GM19468 (cell line): ENCODE data around the gene SMIM45.

ENCODE experiments used
- ATAC-seq: cut with Tn5 transposase; IDR thresholded peaks from one replicate; pipeline ENCODE4 v1.9.1; 2021; ENCODE audit warnings: mild to moderate bottlenecking, moderate library complexity, moderate number of reproducible peaks; ENCODE audit not compliant: unreplicated experiment; ENCODE audit errors: extremely low read depth

The SMIM45 gene

DNA sequence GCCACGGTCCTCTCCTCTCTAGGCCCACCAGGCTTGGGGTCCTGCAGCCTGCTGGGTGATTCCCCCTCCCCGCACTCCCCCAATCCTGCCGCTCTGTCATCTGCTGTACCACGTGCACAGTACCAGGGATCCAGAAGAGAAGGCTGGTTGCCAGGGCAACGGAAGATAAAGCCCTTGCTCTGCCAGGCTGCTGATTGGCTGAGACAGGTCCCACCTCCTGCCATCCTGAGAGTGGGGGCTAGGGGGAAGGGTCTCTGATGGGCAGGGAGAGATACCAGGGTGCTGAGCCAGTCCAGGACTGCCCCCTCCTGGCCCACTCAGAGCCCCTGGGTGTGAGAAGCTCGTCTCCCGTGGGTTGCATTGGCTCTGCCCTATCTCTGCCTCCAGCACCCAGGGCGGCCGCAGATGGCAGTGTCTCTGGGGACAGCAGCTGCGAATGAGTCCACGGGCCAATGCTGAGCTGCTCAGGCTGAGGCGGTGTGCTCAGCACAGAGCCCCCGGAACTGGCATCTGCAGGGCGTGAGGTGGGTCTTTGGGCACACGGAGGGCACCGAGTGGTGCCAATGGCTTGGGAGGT is at the start of gene SMIM45:
Gene SMIM45, plus strand, starts transcription at position 253 of the 577 bp plus-strand sequence.
- ATAC-seq: no peak

DNA sequence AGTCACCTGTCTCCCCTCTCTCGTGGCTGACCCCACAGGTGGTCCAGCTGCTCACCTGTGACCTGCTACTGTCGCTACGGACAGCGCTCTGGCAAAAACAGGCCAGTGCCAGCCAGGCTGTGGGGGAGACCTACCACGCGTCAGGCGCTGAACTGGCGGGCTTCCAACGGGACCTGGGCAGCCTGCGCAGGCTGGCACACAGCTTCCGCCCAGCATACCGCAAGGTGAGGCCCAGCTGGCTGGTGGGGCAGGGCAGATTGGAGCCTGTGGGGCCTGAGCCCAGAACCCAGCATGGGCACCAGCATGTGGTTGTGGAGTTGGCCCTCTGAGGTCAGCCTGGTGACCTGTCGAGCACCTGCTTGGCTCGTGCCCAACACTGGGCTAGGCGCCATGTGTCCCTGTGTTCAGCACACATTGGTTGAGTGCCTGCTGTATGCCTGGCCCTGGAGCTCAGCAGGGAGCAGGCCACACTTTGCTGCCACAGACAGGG is 49.0 kb upstream of the SMIM45 start:
- ATAC-seq: no peak

GRCh38 chr22:41904450-41905410 is 47.2 kb upstream of the SMIM45 start:
- ATAC-seq: no peak

- no peak for ATAC-seq
Observed at GRCh38 chr22:41905411-41906202, 46.3 kb upstream of the SMIM45 start.

DNA sequence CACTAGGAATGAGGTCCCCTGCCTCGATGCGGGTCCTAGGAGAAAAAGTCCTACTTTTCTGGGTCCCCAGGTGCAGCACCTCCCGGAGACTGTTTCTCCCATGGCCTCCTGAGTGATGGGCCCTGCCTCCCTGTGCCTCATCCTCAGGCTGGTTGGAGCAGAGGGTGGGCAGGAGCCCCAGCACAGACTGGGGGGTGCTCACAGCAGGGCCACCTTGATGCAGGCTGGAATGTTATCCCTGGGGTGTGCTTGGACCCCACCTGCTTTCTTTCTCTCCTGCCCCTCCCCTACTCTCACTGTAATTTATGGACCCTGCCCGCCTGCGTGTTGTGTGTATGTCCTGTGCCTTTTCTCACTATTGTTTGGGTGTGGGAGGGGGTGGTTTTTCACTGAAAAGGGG is 45.1 kb upstream of the SMIM45 start:
- ATAC-seq: no peak

DNA sequence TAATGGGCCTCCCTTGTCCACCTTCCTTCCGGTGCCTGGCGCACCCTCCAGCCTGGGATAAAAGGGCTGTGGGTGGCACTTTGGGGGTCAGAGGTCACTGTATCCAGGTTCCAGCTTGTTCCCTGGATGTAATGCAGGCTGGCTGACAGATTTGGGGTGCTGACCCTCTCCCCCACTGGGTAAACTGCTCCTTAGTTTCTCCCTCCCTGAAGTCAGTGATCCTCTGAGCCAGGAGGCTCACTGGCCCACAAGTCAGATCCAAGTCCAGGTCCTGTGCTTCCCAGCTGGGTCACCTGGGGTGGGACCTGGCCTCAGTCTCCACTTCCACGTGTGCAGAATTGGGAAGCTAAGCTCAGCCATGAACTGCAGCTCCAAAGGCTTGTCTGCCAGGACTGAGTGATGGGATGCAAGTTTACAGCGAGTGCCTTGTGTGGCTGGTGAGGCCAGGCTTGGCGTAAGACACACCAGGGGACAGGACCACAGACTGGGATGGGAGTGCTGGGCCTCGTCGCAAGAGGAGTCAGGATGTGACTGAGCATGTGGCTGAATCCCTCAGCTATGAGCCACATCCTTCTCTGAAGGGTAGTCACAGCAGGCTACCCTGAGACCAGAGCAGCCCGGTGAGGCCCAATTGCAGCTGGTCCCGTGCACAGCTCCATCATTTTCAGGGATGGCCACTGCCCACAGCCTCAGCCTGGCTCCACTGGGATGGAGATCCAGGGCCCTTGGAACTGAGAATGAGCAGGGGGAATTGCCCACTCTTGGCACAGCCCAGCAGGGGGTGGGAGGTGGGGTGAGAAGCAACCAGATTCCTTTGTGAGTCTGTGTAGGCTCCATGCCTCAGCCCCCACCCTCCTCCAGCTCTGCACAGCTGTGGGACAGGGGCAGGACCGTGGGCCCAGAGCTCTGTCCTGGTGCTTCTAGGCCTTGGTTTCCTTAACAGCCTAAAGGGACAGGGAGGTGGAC is 44.2 kb upstream of the SMIM45 start:
- ATAC-seq: no peak

DNA sequence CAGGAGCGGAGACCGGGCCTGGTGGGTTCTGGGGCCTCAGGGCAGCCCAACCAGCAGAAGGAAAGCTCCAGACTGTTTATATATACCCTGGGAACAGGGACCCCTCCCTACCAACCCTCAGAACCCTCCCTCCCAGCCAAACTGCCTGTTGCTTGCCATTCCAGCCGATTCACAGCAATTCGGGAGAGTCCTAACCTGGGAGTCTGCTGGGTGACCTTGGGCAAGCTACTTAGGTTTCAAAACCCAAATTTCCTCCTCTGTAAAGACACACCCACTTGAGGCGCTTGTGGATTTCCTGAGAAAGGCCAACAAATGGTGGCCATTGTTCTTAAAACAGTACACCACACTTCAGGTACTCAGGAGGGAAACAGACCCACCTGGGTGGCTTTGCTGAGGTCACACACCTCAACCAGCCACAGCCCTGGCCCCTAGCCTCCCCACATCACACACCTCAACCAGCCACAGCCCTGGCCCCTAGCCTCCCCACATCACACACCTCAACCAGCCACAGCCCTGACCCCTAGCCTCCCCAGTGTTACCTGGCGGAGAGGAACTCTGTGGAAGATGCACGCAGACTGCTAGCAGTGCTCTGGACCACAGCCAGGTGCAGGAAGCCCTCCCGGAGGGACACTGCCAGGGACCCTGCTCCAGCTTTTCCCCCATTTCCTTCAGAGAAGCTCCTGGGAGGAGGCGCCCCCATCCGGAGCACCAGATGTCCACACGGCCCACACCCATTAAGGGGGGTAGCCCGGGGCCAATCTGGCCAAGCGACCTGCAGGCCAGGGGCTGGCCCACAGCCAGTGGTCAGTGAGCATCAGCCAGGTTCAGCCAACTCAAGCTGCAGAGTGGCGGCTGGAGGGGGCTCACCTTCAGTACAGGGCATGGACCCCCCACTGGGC is 43.3 kb upstream of the SMIM45 start:
- ATAC-seq: no peak

DNA sequence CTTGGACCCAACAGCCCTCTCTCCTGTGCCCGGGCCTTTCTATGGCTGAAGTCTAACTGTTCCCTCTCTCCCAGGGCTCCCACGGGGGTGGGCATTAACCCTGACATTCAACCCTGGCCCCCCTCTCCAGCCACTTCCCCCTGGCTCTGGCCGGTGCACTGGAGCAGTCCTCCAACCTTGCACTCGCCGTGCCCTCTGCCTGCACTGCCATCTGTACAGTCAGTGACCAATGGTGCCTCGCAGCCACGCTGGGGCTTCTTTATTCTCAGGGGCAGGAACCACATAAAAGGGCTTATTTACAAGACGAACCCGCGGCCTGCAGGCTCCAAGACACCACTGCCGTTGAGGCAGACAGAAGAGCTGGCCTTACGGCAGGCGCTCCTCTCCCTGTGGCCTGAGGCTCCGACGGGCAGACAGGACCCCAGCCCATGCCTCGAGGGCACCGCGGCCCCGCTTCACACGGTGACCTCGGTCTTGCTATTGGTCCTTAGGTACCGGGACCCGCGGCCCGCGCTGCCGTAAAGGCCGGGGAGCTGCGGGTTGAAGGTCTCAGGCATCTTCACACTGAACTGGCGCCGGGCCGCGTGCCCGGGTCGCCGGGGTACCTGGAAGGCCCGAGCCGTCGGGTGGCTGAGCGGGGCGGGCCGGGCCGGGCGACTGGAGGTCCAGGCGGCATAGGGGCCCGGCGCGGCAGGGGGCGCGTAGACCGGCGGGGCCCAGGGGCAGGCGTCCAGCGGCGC is 42.5 kb upstream of the SMIM45 start:
- ATAC-seq: no peak

DNA sequence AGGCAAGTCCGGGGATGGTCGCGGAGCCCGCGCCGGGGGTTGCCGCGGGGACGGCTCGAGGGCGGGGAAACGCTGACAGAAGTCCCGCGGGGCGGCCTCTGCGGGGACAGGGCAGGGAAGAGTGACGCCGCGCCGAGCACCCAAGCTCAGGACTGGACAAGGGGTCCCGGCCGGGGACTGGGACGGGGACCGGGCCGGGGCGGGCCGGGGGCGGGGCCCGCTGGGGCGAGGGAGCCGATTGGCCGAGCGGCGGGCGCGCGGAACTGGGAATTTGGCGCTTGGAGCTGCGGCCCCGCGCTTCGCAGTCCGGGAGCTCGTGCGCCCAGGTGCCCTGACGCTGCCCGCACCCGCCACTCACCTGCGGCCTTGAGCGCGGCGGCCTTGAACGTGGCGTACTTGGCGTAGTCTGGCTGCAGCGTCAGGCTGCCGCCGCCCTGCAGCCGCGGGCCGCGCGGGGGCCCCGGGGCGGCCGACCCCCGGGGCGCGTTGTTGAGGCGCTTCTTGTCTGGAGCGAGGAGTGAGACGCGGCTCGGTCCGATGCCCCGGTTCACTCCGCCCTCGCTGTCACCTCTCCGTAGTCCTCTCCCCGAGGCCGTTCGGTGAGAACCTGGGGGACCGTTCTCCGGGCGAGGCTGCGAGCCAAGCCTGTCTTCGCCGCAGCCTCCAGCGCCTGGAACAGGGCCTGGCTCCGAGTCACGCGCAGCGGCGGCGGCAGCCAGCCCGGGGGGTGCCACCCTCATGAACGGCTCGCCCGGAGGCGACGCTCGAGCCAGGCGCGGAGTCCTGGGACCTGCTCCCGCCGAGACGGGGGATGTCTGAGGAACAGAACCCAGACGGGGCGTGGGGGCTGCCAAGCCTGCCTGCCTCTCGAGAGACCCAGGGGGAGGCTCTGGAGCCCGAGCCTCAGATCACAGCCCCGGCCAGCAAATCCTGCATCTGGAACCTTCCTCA is 41.6 kb upstream of the SMIM45 start:
- ATAC-seq: no peak

DNA sequence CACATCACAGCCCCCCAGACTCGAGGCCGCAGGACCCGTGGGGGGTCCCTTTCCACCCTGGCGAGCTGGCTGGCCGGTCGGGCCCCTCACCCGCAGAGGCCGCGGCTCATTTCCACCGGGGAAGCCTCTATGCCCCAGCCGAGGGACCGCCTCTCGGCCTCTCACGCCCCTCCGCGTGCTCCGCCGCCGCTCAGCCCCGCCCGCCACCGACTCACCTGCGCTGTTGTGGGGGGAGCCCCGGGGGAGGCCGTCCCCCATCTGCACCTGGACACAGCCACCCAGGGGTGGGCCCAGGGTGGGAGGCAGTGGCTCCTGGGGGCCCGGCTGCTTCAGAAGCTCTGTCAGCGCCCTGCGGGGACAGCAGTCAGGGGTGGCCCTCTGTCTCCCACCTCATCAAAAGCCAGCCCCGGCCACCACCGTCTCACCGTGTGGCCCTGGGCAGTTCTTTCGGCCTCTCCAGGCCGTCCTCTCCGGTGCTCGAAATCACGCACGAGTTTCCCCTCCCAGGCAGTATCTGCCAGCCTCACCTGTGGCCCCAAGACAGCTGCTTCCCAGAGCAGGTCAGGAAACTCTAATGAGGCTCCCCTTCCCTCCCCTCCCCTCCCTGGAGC is 40.8 kb upstream of the SMIM45 start:
- no peak for ATAC-seq

GRCh38 chr22:41912338-41913039 is 39.5 kb upstream of the SMIM45 start:
- no peak for ATAC-seq

DNA sequence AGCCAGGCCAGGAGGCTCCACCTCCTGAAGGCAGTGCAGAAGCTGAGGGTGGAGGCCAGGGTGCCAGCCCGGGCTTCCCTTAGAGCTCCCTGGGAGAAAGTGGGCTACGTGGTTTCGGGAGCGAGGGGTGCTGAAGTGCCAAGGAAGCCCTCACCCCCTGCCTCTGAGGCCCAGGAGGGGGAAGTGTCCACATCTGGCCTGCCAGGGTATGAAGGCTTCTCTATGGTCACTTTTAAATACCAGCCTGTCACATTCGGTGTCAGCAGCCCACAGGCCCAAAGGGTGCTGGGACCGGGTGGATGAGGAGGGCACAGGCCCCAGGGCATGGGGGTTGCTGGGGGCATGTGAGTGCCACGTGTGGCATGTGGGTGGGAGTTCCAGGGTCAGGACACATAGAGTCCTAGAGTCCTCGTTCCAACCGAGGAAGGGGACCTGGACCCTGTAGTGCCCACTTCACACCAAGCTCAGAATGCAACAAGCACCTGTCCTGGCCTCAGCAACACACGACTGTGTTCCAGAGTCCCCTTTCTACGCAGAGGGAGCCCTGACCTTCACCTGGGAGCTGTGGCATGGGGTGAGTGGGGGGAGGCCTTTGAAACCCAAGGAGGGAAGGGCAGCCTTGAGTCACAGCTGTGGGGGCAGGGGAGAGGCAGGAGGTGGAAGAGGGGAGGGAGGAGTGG is 38.8 kb upstream of the SMIM45 start:
- no peak for ATAC-seq

DNA sequence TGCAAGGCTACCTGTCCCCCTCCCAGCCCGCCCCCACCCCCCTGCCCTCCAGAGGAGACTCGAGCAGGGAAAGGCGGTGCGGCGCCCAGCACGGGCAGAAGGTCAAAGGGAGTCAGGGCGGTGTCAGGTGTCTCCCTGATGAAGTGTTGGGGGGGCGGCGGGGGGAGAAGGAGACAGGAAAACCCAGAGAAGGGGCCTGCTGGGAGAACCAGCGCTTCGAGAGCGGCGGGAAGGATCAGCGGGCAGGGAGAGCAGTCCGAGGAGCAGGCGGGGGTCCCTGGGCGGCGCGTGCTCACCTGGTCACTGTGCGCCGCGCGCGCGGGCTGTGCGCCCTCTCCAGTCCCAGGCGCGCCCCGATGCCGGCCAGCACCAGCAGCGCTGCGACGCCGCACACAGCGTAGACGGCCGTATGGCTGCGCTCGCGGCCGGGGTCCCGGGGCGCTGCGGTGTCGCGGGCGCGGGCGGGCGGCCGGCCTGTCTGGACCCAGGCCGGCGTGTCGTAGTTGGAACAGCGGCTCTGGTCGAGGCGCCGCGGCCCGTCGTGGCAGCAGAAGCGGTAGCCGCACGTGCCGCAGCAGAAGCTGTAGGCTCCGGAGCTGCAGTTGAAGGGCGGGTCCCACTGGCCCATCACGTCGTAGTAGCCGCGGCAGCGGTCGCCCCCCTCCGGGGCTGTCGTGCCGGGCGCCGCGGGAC is 38.0 kb upstream of the SMIM45 start:
- ATAC-seq: no peak

- ATAC-seq: no peak
Observed at GRCh38 chr22:41914611-41915034, 37.3 kb upstream of the SMIM45 start.
